GM21737 (cell line): ENCODE measurements around the gene TIGD4.
"Not testable (repeated sequence)": the region's sequence is repeated elsewhere in the genome, so short reads cannot be mapped to it uniquely, and the experiment has no call there.

ENCODE experiments used
- ATAC-seq: cut with Tn5 transposase; IDR thresholded peaks from one replicate; pipeline ENCODE4 v1.9.1; 2021; ENCODE audit warnings: mild to moderate bottlenecking, moderate library complexity; ENCODE audit not compliant: unreplicated experiment

Gene TIGD4

GRCh38 chr4:152784490-152785350 is 5.2 kb upstream of the TIGD4 start:
- ATAC-seq, result no peak

DNA sequence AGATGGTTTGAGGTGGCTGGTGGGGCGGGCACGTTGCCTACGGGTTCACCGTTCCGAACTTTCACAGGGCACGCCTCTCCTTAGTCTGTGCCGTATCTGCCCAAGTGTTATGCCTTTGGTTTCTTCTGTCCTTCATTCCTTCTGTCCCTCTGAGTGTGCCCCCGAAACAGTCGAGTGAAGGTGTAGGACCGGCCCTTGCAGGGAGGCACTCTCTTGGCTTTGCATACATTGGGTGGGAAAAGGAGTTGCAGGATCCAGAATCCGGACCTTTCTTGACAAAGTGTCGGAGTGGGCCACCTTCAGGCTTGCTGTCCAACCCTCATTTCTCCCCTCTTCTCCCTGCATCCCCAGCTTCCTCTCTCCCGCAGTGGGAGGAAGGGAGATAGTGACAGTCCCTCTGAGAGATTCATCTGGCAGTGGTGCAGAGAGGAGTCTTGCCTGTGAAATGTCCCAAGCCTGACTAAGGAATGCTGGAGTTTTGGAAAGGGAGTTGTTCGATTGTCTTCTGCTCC is 793 bp upstream of the TIGD4 start:
- peak; percentile 24 for ATAC-seq

- no peak for ATAC-seq
Observed at GRCh38 chr4:152778656-152779512, 646 bp downstream of the TIGD4 start.

GRCh38 chr4:152777488-152777887 is 2.0 kb downstream of the TIGD4 start:
- ATAC-seq, result no peak

DNA sequence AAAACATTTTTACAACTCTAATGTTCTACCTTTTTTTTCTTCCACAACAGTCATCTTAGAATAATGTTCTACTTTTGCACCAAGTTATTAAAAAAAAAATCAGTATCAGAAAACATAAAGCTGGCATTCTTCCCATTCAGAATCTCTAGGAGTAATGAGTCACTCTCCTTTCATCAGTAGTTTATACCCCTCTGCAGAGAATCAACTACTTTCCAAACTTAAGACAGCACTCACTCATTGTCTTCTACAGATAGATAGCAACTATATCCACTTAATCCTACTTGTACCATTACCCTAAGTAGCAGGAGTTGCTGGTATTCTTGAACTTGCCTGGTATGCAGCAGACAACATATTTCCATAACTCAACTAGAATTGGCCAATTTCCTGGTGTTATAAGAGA is 3.2 kb downstream of the TIGD4 start:
- no peak for ATAC-seq

DNA sequence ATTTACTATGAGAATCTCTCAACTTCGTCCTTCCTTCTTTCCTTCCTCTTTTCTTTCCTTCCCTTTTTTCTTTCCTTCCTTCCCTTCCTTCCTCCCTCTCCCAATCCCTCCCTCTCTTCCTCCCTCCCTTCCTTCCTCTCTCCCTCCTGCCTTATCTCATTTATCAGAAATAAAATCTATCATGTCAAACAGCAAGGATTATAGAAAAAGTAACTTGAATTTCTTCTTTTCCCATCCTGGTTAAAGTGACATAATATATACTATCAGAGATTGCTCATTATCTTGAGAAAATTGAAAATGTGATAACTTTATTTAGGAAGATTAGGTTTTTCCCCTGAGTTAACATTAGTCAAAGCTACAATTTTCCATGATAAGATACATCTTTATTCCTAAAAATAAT is 5.6 kb downstream of the TIGD4 start:
- no peak for ATAC-seq

GRCh38 chr4:152773339-152773738 is 6.2 kb downstream of the TIGD4 start:
- ATAC-seq, result no peak

GRCh38 chr4:152771741-152772533 is 7.6 kb downstream of the TIGD4 start:
- peak; percentile 91 for ATAC-seq

- ATAC-seq, result not testable (repeated sequence)
Observed at GRCh38 chr4:152765069-152765737, 14.3 kb downstream of the TIGD4 start.

GRCh38 chr4:152763796-152764195 is 15.7 kb downstream of the TIGD4 start:
- ATAC-seq, result no peak

GRCh38 chr4:152748619-152749018 is 30.9 kb downstream of the TIGD4 start:
- ATAC-seq, result no peak

DNA sequence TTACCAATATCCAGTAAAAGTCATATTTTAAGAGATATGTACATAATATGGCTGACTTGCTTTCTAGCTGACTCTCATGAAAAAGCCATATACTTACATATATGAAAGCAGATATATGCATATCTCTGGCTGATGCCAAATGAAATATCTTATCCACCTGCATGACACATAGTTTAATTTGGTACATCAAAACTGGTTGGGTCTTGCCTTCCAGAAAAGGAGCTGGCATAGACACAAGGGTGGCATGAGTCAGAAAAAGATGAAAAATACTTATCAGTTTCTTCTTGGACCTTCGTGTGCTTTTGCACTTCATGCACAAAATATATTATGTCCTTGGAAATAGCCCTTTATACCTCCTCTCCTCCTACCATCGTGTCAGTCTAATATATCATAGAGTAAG is 32.1 kb downstream of the TIGD4 start:
- ATAC-seq, result no peak

- no peak for ATAC-seq
Observed at GRCh38 chr4:152738827-152739226, 40.7 kb downstream of the TIGD4 start.

GRCh38 chr4:152735906-152736305 is 43.6 kb downstream of the TIGD4 start:
- ATAC-seq, result no peak

DNA sequence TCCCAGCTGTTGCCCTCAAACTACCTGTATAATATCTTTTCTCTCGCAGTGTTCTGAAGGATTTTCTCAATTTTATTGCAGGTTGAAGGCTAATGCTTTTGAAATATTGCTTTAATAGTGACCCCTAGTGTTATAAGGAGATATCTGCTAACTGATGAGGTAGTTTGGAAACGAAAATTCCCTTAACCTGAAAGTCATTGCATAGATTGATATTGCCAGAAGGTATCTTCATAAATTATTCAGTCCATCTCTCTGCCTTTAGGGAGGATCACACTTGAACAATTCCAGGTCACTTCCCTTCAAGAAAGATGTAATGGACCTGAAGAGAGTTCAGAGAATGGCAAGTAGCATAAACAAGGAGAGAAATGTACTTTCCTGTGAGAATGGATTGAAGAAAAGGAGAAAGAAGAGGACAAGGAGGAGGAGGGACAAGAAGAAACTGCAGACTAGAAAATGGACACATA is 44.1 kb downstream of the TIGD4 start:
- no peak for ATAC-seq

GRCh38 chr4:152734699-152735050 is 44.9 kb downstream of the TIGD4 start:
- no peak for ATAC-seq

DNA sequence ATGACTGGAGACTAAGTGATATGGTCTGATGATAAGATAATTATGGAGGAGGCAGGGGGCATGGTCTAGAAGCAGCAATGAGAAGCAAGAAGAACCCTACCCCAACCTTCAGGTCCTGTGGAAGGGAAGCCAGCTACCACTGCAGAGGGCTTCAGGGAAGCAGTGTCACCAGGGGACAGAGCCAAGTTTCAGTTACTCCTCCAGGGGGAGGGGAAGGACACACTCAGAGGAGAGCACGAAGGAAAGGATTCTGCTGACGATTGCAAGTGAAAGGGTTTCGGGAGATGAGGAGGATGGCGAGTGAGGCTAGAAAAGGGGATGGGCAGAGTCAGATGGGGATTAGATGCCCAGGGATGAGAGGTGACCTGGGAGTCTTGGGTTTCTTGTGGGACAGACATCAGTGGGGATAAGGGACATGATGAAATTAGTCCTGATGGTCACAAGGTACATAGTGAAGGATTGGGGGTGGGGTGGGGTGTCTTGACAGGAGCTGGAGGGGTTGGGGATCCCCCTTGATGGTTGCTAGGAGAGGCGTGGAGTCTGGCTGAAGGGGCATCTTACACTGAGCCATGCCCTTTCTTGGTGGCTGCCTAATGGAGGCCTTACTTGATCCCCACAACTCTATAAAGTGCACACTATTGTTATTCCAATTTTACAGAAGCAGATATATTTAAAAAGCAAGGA is 45.4 kb downstream of the TIGD4 start:
- no peak for ATAC-seq

GRCh38 chr4:152731997-152732396 is 47.5 kb downstream of the TIGD4 start:
- no peak for ATAC-seq

- no peak for ATAC-seq
Observed at GRCh38 chr4:152729466-152729865, 50.1 kb downstream of the TIGD4 start.

DNA sequence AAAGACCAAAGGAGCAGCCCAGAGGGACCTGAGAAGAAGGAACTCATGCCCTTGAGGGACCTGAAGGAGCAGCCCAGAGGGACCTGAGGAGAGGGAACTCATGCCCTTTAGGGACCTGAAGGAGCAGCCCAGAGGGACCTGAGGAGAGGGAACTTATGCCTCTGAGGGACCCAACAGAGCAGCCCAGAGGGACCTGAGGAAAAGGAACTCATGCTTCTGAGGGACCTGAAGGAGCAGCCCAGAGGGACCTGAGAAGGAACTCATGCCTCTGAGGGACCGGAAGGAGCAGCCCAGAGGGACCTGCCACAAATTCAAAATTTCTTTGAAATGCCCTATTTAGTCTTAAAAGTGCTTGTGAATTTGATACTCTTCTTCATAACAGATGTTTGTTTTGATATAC is 51.2 kb downstream of the TIGD4 start:
- ATAC-seq, result no peak
